ENCODE results near the gene ADGRE3. TPM values are rescaled to one million over a fixed set of nuclear protein-coding genes. Genes with fewer than 3 reads are reported as not detected.

Gene ADGRE3
- total and polyA plus RNA-seq, 10 donors = 0.05 to 16.3 (median 2.4) TPM

GRCh38 chr19:14577885-14578427 lies 96.7 kb downstream of the ADGRE3 start:
- no peaks in the 10 kb centered on the region for H3K27me3 ChIP-seq (replicated peaks in 1 of 7)
- no peak for DNase-seq
- peaks cover 6 to 80% (median 27%) of the 10 kb centered on the region in 6 donors for H3K4me1 ChIP-seq
- WGBS, 5 donors = 34 to 60% (median 53%) methylated on average over 6 of the region's 6 CpGs
- no peak for TF ChIP-seq CTCF (IDR thresholded peaks at IDR 0.05 in 8 of 11, conservative IDR thresholded peaks at IDR 0.05 in 3 of 11)
- peak in 1 of 3 donors; percentile 46 for TF ChIP-seq POLR2AphosphoS5 (IDR thresholded peaks at IDR 0.05)
- TF ChIP-seq POLR2A (IDR thresholded peaks at IDR 0.05) = no peak
- peak overlapping the region in 4 of 8 donors; percentile 36 to 63 (median 58) for H3K27ac ChIP-seq
- H3K4me3 ChIP-seq = no peak overlapping the region
- H3K36me3 ChIP-seq = no peaks in the 10 kb centered on the region
- intact Hi-C loops (cut with DNase I; ENCODE audit: low total_unique reads) = no loop called here
- no peaks in the 10 kb centered on the region for H3K9me3 ChIP-seq

GRCh38 chr19:14577264-14577663 lies 97.4 kb downstream of the ADGRE3 start:
- no peaks in the 10 kb centered on the region for H3K36me3 ChIP-seq
- TF ChIP-seq POLR2AphosphoS5 (IDR thresholded peaks at IDR 0.05) (no peak), CTCF (IDR thresholded peaks at IDR 0.05 in 8 of 11, conservative IDR thresholded peaks at IDR 0.05 in 3 of 11) (no peak), POLR2A (IDR thresholded peaks at IDR 0.05) (no peak)

GRCh38 chr19:14576363-14576762 lies 98.3 kb downstream of the ADGRE3 start:
- 77 to 89% (median 81%) methylated on average over 8 of the region's 8 CpGs for WGBS, 5 donors
- H3K36me3 ChIP-seq = no peaks in the 10 kb centered on the region
- peak overlapping the region in 1 of 8 donors; percentile 25 for H3K27ac ChIP-seq
- no peaks in the 10 kb centered on the region for H3K9me3 ChIP-seq
- intact Hi-C loops (cut with DNase I; ENCODE audit: low total_unique reads) = no loop called here
- no peak for TF ChIP-seq POLR2AphosphoS5 (IDR thresholded peaks at IDR 0.05)
- no peak for TF ChIP-seq CTCF (IDR thresholded peaks at IDR 0.05 in 8 of 11, conservative IDR thresholded peaks at IDR 0.05 in 3 of 11)
- no peak for TF ChIP-seq POLR2A (IDR thresholded peaks at IDR 0.05)
- H3K4me1 ChIP-seq = peaks cover 12 to 80% (median 35%) of the 10 kb centered on the region in 6 donors
- DNase-seq = no peak
- no peaks in the 10 kb centered on the region for H3K27me3 ChIP-seq (replicated peaks in 1 of 7)
- H3K4me3 ChIP-seq = no peak overlapping the region

More at GRCh38 chr19:14577264-14577663, 97.4 kb downstream of the ADGRE3 start:
- H3K27ac ChIP-seq = peak overlapping the region in 4 of 8 donors; percentile 36 to 63 (median 58)
- WGBS, 5 donors = 61 to 63% (median 61%) methylated on average over 5 of the region's 5 CpGs
- no peak for DNase-seq
- intact Hi-C loops (cut with DNase I; ENCODE audit: low total_unique reads) = no loop called here
- H3K4me1 ChIP-seq = peaks cover 9 to 79% (median 31%) of the 10 kb centered on the region in 6 donors
- H3K9me3 ChIP-seq = no peaks in the 10 kb centered on the region
- H3K4me3 ChIP-seq = no peak overlapping the region
- H3K27me3 ChIP-seq (replicated peaks in 1 of 7) = no peaks in the 10 kb centered on the region

GRCh38 chr19:14575428-14575980 lies 99.1 kb downstream of the ADGRE3 start:
- H3K36me3 ChIP-seq = no peaks in the 10 kb centered on the region
- no peak for DNase-seq
- H3K4me1 ChIP-seq = peaks cover 20 to 80% (median 42%) of the 10 kb centered on the region in 6 donors
- intact Hi-C loops (cut with DNase I; ENCODE audit: low total_unique reads) = no loop called here
- H3K27me3 ChIP-seq (replicated peaks in 1 of 7) = no peaks in the 10 kb centered on the region
- H3K9me3 ChIP-seq = no peaks in the 10 kb centered on the region
- TF ChIP-seq POLR2AphosphoS5 (IDR thresholded peaks at IDR 0.05) (no peak), CTCF (IDR thresholded peaks at IDR 0.05 in 8 of 11, conservative IDR thresholded peaks at IDR 0.05 in 3 of 11) (no peak), POLR2A (IDR thresholded peaks at IDR 0.05) (no peak)
- WGBS, 5 donors = 84 to 95% (median 85%) methylated on average over 6 of the region's 6 CpGs
- H3K4me3 ChIP-seq = no peak overlapping the region
- H3K27ac ChIP-seq = peak overlapping the region in 2 of 8 donors; percentile 25 to 68
